Effector memory CD8-positive, alpha-beta T cell (primary cell): ENCODE results near the gene LAMC1.

Experiments
- ATAC-seq: fragments of 150-1000 bp; cut with Tn5 transposase; replicated peaks from 2 replicates; pipeline ENCODE4 v1.10.0; 2021; ENCODE audit warnings: mild to moderate bottlenecking, moderate library complexity
- DNase-seq, 3 experiments: peaks; one replicate each; pipeline ENCODE4 v3.0.0; 2021
- H3K27ac Mint-ChIP-seq, 2 donors: one replicate each; pipeline ENCODE4 v1.8.0; 2022; ENCODE audit warnings: mild to moderate bottlenecking in 2 of 2, mixed read lengths in 2 of 2, moderate library complexity in 2 of 2
- H3K27me3 Mint-ChIP-seq, 2 donors: one replicate each; pipeline ENCODE4 v1.8.0; 2022; ENCODE audit warnings: mixed read lengths in 2 of 2
- H3K36me3 Mint-ChIP-seq: one replicate; pipeline ENCODE4 v1.8.0; 2022; ENCODE audit warnings: mild to moderate bottlenecking, moderate library complexity, mixed read lengths; ENCODE audit not compliant: insufficient read depth
- H3K4me1 Mint-ChIP-seq, 2 donors: one replicate each; pipeline ENCODE4 v1.8.0; 2022; ENCODE audit warnings: low read depth in 2 of 2, mixed read lengths in 2 of 2
- H3K4me3 Mint-ChIP-seq, 2 donors: one replicate each; pipeline ENCODE4 v1.8.0; 2022; ENCODE audit warnings: mild to moderate bottlenecking in 2 of 2, mixed read lengths in 2 of 2, moderate library complexity in 2 of 2
- H3K9me3 Mint-ChIP-seq, 2 donors: one replicate each; pipeline ENCODE4 v1.8.0; 2022; ENCODE audit warnings: mixed read lengths in 2 of 2

The LAMC1 gene

DNA sequence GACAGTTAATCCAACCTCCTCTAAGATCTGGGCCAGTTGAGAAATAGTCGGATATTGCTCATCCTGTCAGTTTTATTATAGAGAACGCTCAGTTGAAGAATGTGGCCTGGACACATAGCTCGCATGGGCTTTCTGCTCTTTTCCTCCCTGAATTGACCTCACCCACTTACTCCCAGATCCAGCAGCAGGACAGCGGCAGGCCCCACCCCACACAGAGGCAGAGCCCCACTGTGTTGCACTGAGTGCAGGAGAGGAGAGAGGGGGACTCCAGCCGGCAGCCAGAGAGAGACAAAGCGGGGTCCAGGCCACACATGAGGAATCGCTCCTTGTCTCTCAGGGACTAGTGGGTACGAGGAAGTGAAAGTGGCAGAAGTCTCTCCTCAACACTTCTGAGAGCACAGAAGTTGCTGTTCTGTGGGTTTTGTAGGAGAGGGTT lies 78.6 kb downstream of the LAMC1 start:
- no peak overlapping the region for H3K4me3 Mint-ChIP-seq
- no peaks in the 10 kb centered on the region for H3K9me3 Mint-ChIP-seq
- no peak for ATAC-seq
- no peaks in the 10 kb centered on the region for H3K36me3 Mint-ChIP-seq
- no peaks in the 10 kb centered on the region for H3K4me1 Mint-ChIP-seq
- H3K27me3 Mint-ChIP-seq, result peaks cover 12 to 14% of the 10 kb centered on the region in 2 donors
- no peak for DNase-seq
- no peak overlapping the region for H3K27ac Mint-ChIP-seq

DNA sequence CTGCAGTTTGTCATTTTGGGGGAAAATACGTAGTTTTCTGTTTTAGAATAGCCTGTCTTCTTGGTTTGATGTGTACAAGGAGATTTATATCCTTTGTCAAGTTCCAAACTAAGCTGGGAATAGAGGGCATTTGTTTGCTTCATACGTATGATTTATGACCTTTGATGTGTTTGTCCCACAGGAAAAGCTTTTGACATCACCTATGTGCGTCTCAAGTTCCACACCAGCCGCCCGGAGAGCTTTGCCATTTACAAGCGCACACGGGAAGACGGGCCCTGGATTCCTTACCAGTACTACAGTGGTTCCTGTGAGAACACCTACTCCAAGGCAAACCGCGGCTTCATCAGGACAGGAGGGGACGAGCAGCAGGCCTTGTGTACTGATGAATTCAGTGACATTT lies 79.9 kb downstream of the LAMC1 start:
- no peak for ATAC-seq
- H3K27me3 Mint-ChIP-seq, result peaks cover 19 to 20% of the 10 kb centered on the region in 2 donors
- no peak overlapping the region for H3K27ac Mint-ChIP-seq
- DNase-seq, result no peak
- H3K9me3 Mint-ChIP-seq, result no peaks in the 10 kb centered on the region
- H3K4me3 Mint-ChIP-seq, result no peak overlapping the region
- H3K36me3 Mint-ChIP-seq, result no peaks in the 10 kb centered on the region
- H3K4me1 Mint-ChIP-seq, result no peaks in the 10 kb centered on the region

DNA sequence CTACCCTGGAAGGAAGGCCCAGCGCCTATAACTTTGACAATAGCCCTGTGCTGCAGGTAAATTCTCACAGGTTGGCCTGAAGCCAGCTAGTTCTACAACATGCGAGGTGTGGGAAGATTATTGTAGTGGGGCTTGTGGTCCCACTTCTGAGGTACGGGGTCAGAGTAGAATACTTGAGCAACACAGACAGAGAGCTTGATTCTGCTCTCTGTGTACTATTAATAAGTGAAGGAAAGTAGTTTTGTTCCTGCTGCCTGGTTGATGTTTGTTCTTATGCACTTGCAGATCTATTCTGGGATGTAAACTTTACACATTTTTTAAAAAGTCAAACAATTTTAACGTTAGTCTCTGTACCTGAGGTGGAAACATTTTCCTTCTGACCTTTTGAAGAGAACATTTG lies 80.4 kb downstream of the LAMC1 start:
- no peaks in the 10 kb centered on the region for H3K9me3 Mint-ChIP-seq
- DNase-seq (no peak), ATAC-seq (no peak)
- no peaks in the 10 kb centered on the region for H3K4me1 Mint-ChIP-seq
- no peak overlapping the region for H3K27ac Mint-ChIP-seq
- no peak overlapping the region for H3K4me3 Mint-ChIP-seq
- no peaks in the 10 kb centered on the region for H3K36me3 Mint-ChIP-seq
- H3K27me3 Mint-ChIP-seq, result peaks cover 19 to 20% of the 10 kb centered on the region in 2 donors

DNA sequence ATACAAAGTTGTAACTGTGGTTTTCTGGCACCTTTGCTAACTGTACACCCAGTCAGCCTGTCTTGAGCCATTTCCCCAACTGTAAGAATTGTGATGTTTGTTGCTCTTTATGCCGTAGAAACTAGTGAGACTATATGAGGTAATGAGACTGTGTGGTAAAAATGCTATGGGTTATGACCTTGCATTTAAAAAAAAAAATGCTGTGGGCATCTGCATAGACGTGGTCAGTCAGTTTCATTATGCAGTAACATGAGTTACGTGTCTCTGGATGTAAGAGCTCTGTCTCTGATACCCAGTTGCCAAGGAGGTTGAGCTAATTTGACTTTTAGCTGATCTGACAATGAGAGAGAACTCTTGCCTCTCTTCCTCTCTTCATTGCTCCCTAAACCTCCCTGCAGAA lies 82.2 kb downstream of the LAMC1 start:
- no peak overlapping the region for H3K27ac Mint-ChIP-seq
- H3K27me3 Mint-ChIP-seq, result peaks cover 19 to 20% of the 10 kb centered on the region in 2 donors
- no peaks in the 10 kb centered on the region for H3K9me3 Mint-ChIP-seq
- ATAC-seq (no peak), DNase-seq (no peak)
- H3K36me3 Mint-ChIP-seq, result no peaks in the 10 kb centered on the region
- H3K4me1 Mint-ChIP-seq, result no peaks in the 10 kb centered on the region
- H3K4me3 Mint-ChIP-seq, result no peak overlapping the region

DNA sequence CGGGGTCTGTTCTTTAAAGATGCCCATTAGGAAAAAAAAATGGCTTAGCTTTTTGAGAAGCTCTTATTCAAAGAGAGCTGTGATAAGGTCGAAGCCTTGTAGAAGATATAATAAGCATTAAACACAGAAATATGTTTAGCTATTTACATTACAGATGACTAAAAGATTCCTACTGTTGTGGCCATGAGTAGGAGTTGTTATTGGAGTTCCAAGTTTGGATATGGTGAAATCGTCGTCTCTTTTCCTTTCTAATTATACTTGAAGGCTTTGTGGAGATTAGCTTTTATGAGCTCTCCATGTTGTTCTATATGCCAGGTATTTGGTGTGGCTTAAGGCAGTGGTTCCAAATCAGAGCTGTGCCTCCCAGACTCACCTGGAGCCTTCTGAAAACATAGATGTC lies 82.9 kb downstream of the LAMC1 start:
- no peaks in the 10 kb centered on the region for H3K36me3 Mint-ChIP-seq
- no peak overlapping the region for H3K4me3 Mint-ChIP-seq
- H3K27me3 Mint-ChIP-seq, result peaks cover 19 to 20% of the 10 kb centered on the region in 2 donors
- no peak for ATAC-seq
- H3K4me1 Mint-ChIP-seq, result no peaks in the 10 kb centered on the region
- no peak for DNase-seq
- no peaks in the 10 kb centered on the region for H3K9me3 Mint-ChIP-seq
- H3K27ac Mint-ChIP-seq, result no peak overlapping the region

DNA sequence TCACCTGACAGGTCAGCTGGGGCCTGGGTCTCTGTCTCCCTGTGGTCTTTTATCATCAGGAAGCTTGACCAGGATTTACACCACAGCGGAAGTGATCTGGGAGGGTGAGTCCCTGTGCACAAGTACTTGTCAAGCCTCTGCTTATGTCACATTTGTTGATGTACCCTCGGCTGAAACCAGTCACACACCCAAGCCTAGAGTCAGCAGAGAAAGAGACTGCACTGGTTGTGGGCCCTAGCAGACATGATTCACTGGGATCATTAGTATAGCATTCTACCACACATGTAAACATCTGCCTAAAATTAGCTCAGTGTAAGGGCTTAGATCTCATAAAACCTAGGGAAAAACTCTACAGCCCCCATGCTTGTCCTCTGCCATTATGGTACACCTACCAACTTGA lies 83.5 kb downstream of the LAMC1 start:
- Mint-ChIP-seq H3K4me1 (no peaks in the 10 kb centered on the region), H3K27me3 (peaks cover 15 to 16% of the 10 kb centered on the region in 2 donors), H3K9me3 (no peaks in the 10 kb centered on the region), H3K36me3 (no peaks in the 10 kb centered on the region), H3K27ac (no peak overlapping the region), H3K4me3 (no peak overlapping the region)
- ATAC-seq (no peak), DNase-seq (no peak)

DNA sequence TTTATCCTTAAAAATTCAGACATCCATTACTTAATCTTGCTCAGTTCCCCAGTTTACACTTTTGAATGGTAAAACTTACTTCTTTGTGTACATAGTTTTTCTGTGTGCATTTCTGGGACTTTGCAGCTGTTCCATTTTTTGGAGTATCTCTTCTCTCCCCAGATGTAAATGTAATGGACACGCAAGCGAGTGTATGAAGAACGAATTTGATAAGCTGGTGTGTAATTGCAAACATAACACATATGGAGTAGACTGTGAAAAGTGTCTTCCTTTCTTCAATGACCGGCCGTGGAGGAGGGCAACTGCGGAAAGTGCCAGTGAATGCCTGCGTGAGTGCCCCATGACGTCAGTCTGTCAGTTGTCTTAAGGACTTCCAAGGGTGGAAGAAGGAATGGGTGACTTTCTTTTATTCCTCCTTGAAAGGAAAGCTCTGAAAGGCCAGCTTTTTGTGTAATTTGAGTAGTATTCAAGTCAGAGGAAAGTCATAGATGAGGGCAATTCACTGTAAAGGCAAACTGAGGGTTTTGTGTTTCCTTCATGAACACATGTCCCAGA lies 87.2 kb downstream of the LAMC1 start:
- Mint-ChIP-seq H3K27me3 (peaks cover 10 to 17% of the 10 kb centered on the region in 2 donors), H3K27ac (no peak overlapping the region), H3K4me3 (no peak overlapping the region), H3K4me1 (no peaks in the 10 kb centered on the region), H3K36me3 (no peaks in the 10 kb centered on the region), H3K9me3 (no peaks in the 10 kb centered on the region)
- ATAC-seq, result no peak
- DNase-seq, result no peak

DNA sequence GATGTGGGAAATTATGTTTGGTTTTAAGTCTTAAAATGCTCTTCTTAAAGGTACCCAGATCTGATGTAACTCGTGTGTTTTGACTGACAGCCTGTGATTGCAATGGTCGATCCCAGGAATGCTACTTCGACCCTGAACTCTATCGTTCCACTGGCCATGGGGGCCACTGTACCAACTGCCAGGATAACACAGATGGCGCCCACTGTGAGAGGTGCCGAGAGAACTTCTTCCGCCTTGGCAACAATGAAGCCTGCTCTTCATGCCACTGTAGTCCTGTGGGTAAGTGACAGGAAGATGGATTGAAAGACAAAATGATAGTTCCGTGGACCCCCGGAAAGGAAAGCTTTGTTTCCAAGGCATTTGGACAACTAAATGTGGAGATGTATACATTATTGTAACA lies 91.2 kb downstream of the LAMC1 start:
- Mint-ChIP-seq H3K27ac (no peak overlapping the region), H3K36me3 (no peaks in the 10 kb centered on the region), H3K27me3 (peaks cover 6 to 7% of the 10 kb centered on the region in 2 donors), H3K4me1 (no peaks in the 10 kb centered on the region), H3K4me3 (no peak overlapping the region), H3K9me3 (no peaks in the 10 kb centered on the region)
- ATAC-seq, result no peak
- DNase-seq, result no peak

DNA sequence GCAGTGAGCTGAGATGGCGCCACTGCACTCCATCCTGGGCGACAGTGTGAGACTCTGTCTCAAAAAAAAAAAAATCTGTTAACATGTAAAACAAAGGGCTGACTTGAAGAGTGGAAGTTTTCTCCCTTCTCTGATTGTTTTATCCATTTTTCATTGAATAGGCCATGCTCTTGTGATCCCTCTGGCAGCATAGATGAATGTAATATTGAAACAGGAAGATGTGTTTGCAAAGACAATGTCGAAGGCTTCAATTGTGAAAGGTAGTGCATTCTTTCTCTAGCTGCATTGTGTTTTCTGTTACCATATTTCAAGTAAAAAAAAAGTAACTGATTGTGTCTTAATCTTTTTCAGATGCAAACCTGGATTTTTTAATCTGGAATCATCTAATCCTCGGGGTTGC lies 93.2 kb downstream of the LAMC1 start:
- no peak for ATAC-seq
- Mint-ChIP-seq H3K4me1 (no peaks in the 10 kb centered on the region), H3K27ac (no peak overlapping the region), H3K36me3 (no peaks in the 10 kb centered on the region), H3K27me3 (peaks cover 6 to 7% of the 10 kb centered on the region in 2 donors), H3K9me3 (no peaks in the 10 kb centered on the region), H3K4me3 (no peak overlapping the region)
- no peak for DNase-seq

DNA sequence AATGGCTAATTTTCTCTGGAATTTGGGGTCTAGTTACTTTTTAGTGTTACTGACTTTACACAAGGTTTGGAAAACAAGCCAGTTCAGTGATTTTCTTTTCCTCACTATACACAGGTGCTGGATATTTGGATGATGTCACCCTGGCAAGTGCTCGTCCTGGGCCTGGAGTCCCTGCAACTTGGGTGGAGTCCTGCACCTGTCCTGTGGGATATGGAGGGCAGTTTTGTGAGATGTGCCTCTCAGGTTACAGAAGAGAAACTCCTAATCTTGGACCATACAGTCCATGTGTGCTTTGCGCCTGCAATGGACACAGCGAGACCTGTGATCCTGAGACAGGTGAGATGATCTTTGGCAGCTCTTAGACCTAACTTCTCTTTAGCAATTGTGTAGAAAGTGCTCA lies 98.4 kb downstream of the LAMC1 start:
- Mint-ChIP-seq H3K9me3 (no peaks in the 10 kb centered on the region), H3K36me3 (no peaks in the 10 kb centered on the region), H3K27ac (no peak overlapping the region), H3K4me3 (no peak overlapping the region), H3K4me1 (no peaks in the 10 kb centered on the region), H3K27me3 (peaks cover 0 to 10% of the 10 kb centered on the region in 2 donors)
- DNase-seq (no peak), ATAC-seq (no peak)

DNA sequence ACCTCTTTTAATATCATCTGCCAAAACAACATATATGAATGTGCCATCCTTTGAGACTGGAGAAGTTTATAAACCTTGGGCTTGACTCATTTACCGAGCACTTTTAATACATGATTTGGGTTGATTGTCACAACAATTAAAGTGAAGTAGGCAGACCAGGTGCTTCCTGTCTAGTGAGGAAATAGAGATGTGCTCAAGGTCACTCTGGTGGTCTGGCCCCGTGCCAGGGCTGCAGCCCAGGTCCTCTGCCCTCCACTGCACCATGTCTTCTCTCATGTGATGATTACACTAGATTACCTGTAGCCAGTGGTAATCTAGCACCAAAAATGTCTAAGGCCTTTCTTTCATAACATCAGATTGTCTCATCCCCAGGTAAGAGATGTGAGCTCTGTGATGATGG lies 101.0 kb downstream of the LAMC1 start:
- no peak overlapping the region for H3K4me3 Mint-ChIP-seq
- no peaks in the 10 kb centered on the region for H3K4me1 Mint-ChIP-seq
- no peak for ATAC-seq
- no peak overlapping the region for H3K27ac Mint-ChIP-seq
- H3K36me3 Mint-ChIP-seq, result no peaks in the 10 kb centered on the region
- no peak for DNase-seq
- H3K27me3 Mint-ChIP-seq, result peaks cover 0 to 20% of the 10 kb centered on the region in 2 donors
- H3K9me3 Mint-ChIP-seq, result no peaks in the 10 kb centered on the region

DNA sequence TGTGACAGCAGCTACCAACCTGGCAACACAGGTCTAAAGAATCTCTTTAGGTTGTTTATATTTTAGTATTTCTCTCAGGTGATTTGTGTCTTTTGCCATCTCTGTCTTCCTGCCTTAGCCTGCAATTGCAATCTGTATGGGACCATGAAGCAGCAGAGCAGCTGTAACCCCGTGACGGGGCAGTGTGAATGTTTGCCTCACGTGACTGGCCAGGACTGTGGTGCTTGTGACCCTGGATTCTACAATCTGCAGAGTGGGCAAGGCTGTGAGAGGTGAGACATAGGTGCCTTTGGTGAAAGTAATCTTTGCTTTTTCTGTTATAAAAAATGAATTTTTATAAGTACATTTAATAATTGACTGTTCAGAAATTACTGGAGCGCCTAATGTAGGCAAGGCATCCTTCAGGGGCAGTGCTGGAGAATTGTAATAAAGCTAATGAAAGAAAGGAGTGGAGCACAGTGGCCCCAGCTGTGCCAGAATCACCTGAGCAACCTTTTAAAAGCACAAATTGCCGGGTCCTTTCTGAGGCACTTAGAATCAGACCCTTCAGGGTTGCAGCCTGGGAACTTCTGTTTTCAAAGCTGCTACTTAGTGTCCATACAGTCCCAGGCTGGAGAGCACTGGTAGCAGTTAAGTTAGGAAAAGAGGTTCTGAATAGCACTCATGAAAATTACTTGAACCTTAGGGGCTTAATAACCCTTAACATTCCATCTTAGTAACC lies 102.2 kb downstream of the LAMC1 start:
- Mint-ChIP-seq H3K9me3 (no peaks in the 10 kb centered on the region), H3K4me3 (no peak overlapping the region), H3K27me3 (peaks cover 0 to 26% of the 10 kb centered on the region in 2 donors), H3K4me1 (no peaks in the 10 kb centered on the region), H3K27ac (no peak overlapping the region), H3K36me3 (no peaks in the 10 kb centered on the region)
- DNase-seq (no peak), ATAC-seq (no peak)

DNA sequence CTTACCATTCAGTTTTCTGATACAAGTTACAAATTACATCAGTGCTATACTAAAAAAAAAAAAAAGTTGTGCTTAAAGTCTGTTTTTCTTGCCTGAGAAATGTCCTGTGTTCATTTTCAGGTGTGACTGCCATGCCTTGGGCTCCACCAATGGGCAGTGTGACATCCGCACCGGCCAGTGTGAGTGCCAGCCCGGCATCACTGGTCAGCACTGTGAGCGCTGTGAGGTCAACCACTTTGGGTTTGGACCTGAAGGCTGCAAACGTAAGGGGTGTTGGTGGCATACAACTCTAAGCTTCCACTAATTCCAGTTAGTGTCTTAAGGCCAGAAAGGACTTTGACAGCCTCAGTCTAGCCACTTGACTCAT lies 102.8 kb downstream of the LAMC1 start:
- Mint-ChIP-seq H3K4me1 (no peaks in the 10 kb centered on the region), H3K36me3 (no peaks in the 10 kb centered on the region), H3K4me3 (no peak overlapping the region), H3K9me3 (no peaks in the 10 kb centered on the region), H3K27me3 (peaks cover 0 to 26% of the 10 kb centered on the region in 2 donors), H3K27ac (no peak overlapping the region)
- DNase-seq (no peak), ATAC-seq (no peak)

DNA sequence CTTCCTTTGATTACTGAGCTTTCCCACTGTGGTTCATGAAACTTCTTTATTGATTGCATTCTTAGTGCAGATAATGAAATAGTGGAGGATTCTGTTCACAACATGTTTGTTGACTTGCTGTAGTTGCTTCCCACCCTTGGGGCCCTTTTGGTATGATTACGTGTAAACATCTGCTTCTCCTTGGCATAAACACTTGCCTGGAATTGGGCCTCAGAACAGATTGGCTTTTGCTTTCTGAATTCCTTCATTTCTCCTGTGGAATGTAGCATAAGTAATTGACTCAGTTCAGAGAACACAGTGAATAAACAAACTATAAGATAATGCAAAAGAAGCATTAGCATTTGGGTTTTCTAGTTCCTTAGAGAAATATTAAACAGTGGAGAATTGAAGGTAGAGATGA lies 103.3 kb downstream of the LAMC1 start:
- H3K4me1 Mint-ChIP-seq, result no peaks in the 10 kb centered on the region
- no peak overlapping the region for H3K27ac Mint-ChIP-seq
- H3K27me3 Mint-ChIP-seq, result peaks cover 0 to 26% of the 10 kb centered on the region in 2 donors
- ATAC-seq (no peak), DNase-seq (no peak)
- H3K4me3 Mint-ChIP-seq, result no peak overlapping the region
- no peaks in the 10 kb centered on the region for H3K36me3 Mint-ChIP-seq
- H3K9me3 Mint-ChIP-seq, result no peaks in the 10 kb centered on the region
